IPS-18c (cell line): ENCODE measurements around the gene PBX1.

Source experiments
- H3K4me3 ChIP-seq: 2 replicates; pipeline ENCODE4 v1.7.0; 2013; ENCODE audit warnings: low read depth, mild to moderate bottlenecking, low read length, moderate library complexity; ENCODE audit not compliant: insufficient read depth
- H3K9me3 ChIP-seq: one replicate; pipeline ENCODE4 v1.6.1; 2013; ENCODE audit warnings: mild to moderate bottlenecking, low read length, moderate library complexity; ENCODE audit not compliant: control insufficient read depth, insufficient read depth

Gene PBX1

GRCh38 chr1:164895026-164895912 lies 336.3 kb downstream of the PBX1 start:
- Histone ChIP-seq H3K4me3 (no peak overlapping the region), H3K9me3 (no peaks in the 10 kb centered on the region)

GRCh38 chr1:164901031-164901430 lies 342.0 kb downstream of the PBX1 start:
- H3K9me3 ChIP-seq, result no peaks in the 10 kb centered on the region
- H3K4me3 ChIP-seq, result no peak overlapping the region
